OCI-LY7 (cell line): Measurements from ENCODE around the gene GPC4.

Experiments used
- CTCF ChIP-seq: fragments of 200-600 bp; sonication (generic); conservative IDR thresholded peaks from 2 replicates; pipeline ENCODE4 v1.5.1; 2014; ENCODE audit warnings: mild to moderate bottlenecking, antibody characterized with exemption, low read length, moderate library complexity, mixed read lengths
- EZH2phosphoT487 ChIP-seq: fragments of 200-600 bp; sonication (generic); IDR thresholded peaks from 2 replicates; pipeline ENCODE4 v1.6.1; 2018; ENCODE audit warnings: low read depth, borderline replicate concordance, mild to moderate bottlenecking, mixed run types, antibody characterized with exemption, low read length, moderate library complexity, mixed read lengths

GRCh38 chrX:133434197-133434820 is 19.0 kb upstream of the GPC4 start:
- TF ChIP-seq CTCF (no peak), EZH2phosphoT487 (no peak)
